ENCODE results near the gene PLEKHG4. TPM values are rescaled to one million over a fixed set of nuclear protein-coding genes. Genes with fewer than 3 reads are reported as not detected.

PLEKHG4 gene
- total RNA-seq, 2 donors from 2014 or later, result 1.8 to 2.2 TPM

GRCh38 chr16:67257486-67258160 lies 21.7 kb upstream of the PLEKHG4 start:
- ATAC-seq (no peak), DNase-seq (no peak)
- intact Hi-C loops (cut with DNase I), result no loop called here

- no peak for ATAC-seq
- DNase-seq, result no peak
- intact Hi-C loops (cut with DNase I), result no loop called here
Observed at GRCh38 chr16:67258161-67258835, 21.0 kb upstream of the PLEKHG4 start.

GRCh38 chr16:67259705-67260104 lies 19.6 kb upstream of the PLEKHG4 start:
- intact Hi-C loops (cut with DNase I), result loop anchor here (10.0 kb wide), 2 partner anchors 135 to 145 kb away; partner anchors contain the start of gene TPPP3 (in 1 of the 2)
- no peak for DNase-seq
- no peak for ATAC-seq

GRCh38 chr16:67260426-67261063 lies 18.8 kb upstream of the PLEKHG4 start:
- ATAC-seq, result peak; percentile 70 to 79

GRCh38 chr16:67263201-67263600 lies 16.1 kb upstream of the PLEKHG4 start:
- no peak for ATAC-seq
- intact Hi-C loops (cut with DNase I), result loop anchor here (10.0 kb wide), 2 partner anchors 132 to 142 kb away; partner anchors contain the start of gene TPPP3 (in 1 of the 2)
- DNase-seq, result no peak

More at GRCh38 chr16:67260426-67261063, 18.8 kb upstream of the PLEKHG4 start:
- DNase-seq, result no peak
- intact Hi-C loops (cut with DNase I), result loop anchor here (10.0 kb wide), 2 partner anchors 134 to 144 kb away; partner anchors contain the start of gene TPPP3 (in 1 of the 2)

GRCh38 chr16:67264277-67264676 lies 15.1 kb upstream of the PLEKHG4 start:
- intact Hi-C loops (cut with DNase I), result loop anchor here (10.0 kb wide), 2 partner anchors 131 to 141 kb away; partner anchors contain the start of gene TPPP3 (in 1 of the 2)
- DNase-seq (no peak), ATAC-seq (no peak)

GRCh38 chr16:67264866-67265265 lies 14.5 kb upstream of the PLEKHG4 start:
- ATAC-seq (no peak), DNase-seq (no peak)
- intact Hi-C loops (cut with DNase I), result loop anchor here (10.0 kb wide), 2 partner anchors 130 to 140 kb away; partner anchors contain the start of gene TPPP3 (in 1 of the 2)

- ATAC-seq (no peak), DNase-seq (no peak)
- intact Hi-C loops (cut with DNase I), result loop anchor here (10.0 kb wide), 2 partner anchors 129 to 139 kb away; partner anchors contain the start of gene TPPP3 (in 1 of the 2)
Observed at GRCh38 chr16:67265834-67266233, 13.5 kb upstream of the PLEKHG4 start.

GRCh38 chr16:67268136-67268579 lies 11.2 kb upstream of the PLEKHG4 start:
- ATAC-seq (peak; percentile 88 to 97), DNase-seq (peak; percentile 85)
- intact Hi-C loops (cut with DNase I), result loop anchor here (10.0 kb wide), 2 partner anchors 127 to 137 kb away; partner anchors contain the start of gene TPPP3 (in 1 of the 2)

- ATAC-seq (no peak), DNase-seq (no peak)
- intact Hi-C loops (cut with DNase I), result loop anchor here (10.0 kb wide), 2 partner anchors 125 to 135 kb away; partner anchors contain the start of gene TPPP3 (in 1 of the 2)
Observed at GRCh38 chr16:67269766-67270165, 9.6 kb upstream of the PLEKHG4 start.

GRCh38 chr16:67270931-67271338 lies 8.4 kb upstream of the PLEKHG4 start:
- intact Hi-C loops (cut with DNase I), result no loop called here
- no peak for ATAC-seq
- DNase-seq, result no peak

GRCh38 chr16:67271446-67271845 lies 7.9 kb upstream of the PLEKHG4 start:
- ATAC-seq (no peak), DNase-seq (no peak)
- intact Hi-C loops (cut with DNase I), result no loop called here

- ATAC-seq, result no peak
- no peak for DNase-seq
- intact Hi-C loops (cut with DNase I), result no loop called here
Observed at GRCh38 chr16:67275321-67275720, 4.0 kb upstream of the PLEKHG4 start.

GRCh38 chr16:67277294-67277998 lies 1.9 kb upstream of the PLEKHG4 start:
- peak; percentile 67 for DNase-seq
- intact Hi-C loops (cut with DNase I), result no loop called here
- peak; percentile 35 to 88 for ATAC-seq

- ATAC-seq (peak in 1 of 2 donors; percentile 74), DNase-seq (no peak)
- intact Hi-C loops (cut with DNase I), result no loop called here
Observed at GRCh38 chr16:67277999-67278772, 1.1 kb upstream of the PLEKHG4 start.

- intact Hi-C loops (cut with DNase I), result no loop called here
- ATAC-seq (peak; percentile 4 to 40), DNase-seq (peak; percentile 54)
Observed at GRCh38 chr16:67278773-67279295, 498 bp upstream of the PLEKHG4 start.

- ATAC-seq, result no peak
- no peak for DNase-seq
- intact Hi-C loops (cut with DNase I), result no loop called here
Observed at GRCh38 chr16:67280090-67281015, 1.0 kb downstream of the PLEKHG4 start.
